Measurements from ENCODE around the gene PAK1.

GRCh38 chr11:77400271-77400670 is 73.6 kb downstream of the PAK1 start:
- no peak for TF ChIP-seq POLR2A (IDR thresholded peaks at IDR 0.05; ENCODE audit: low read depth, low read length)
- TF ChIP-seq TAF1 (IDR thresholded peaks at IDR 0.05; ENCODE audit: borderline replicate concordance, low read depth, low read length): no peak
- no peak for TF ChIP-seq POLR2AphosphoS5 (IDR thresholded peaks at IDR 0.05; ENCODE audit: low read depth, low read length)

All from GM12892 (cell line).